Measurements from ENCODE around the gene CCND1.

The CCND1 gene

DNA sequence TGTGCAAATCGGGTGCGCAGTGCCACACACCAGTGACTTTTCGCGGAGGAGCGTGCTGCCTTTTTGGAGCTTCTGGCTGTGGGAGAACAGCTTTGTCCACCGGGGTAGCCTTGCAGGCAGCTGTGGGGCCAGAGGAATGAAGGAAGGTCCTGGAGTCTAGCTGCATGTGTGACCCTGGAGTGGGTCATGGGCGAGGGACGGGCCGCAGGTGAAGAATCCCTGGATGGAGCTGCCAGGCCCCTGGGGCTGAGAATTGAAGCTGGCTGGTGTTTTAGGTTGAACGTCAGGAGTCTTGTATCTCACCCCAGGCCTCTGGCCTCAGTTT, 8.6 kb downstream of the CCND1 start:
- Histone ChIP-seq H3K79me2 (ENCODE audit: control insufficient read depth, low read length) (no peaks in the 10 kb centered on the region), H4K20me1 (ENCODE audit: control insufficient read depth, insufficient read depth, low read depth, low read length) (no peaks in the 10 kb centered on the region), H3F3A (ENCODE audit: control insufficient read depth, insufficient read depth) (no peaks in the 10 kb centered on the region), H3K27ac (ENCODE audit: low read depth, low read length) (no peak overlapping the region), H3K4me3 (ENCODE audit: low read length) (no peak overlapping the region), H3K4me1 (ENCODE audit: control insufficient read depth, low read length) (no peaks in the 10 kb centered on the region), H3K27me3 (ENCODE audit: control insufficient read depth, low read length) (no peaks in the 10 kb centered on the region), H3K9me3 (ENCODE audit: control insufficient read depth, insufficient read depth, low read length) (no peaks in the 10 kb centered on the region), H3K36me3 (ENCODE audit: control insufficient read depth, low read length) (no peaks in the 10 kb centered on the region), H3K9me2 (replicated peaks; ENCODE audit: control insufficient read depth, low read length) (no peaks in the 10 kb centered on the region), H3K4me2 (ENCODE audit: low read length) (no peak overlapping the region)
- TF ChIP-seq CTCF (IDR thresholded peaks at IDR 0.05; ENCODE audit: low read depth, low read length, poor library complexity, severe bottlenecking) (no peak), EZH2phosphoT487 (IDR thresholded peaks at IDR 0.05; ENCODE audit: borderline replicate concordance, low read length) (no peak)

DNA sequence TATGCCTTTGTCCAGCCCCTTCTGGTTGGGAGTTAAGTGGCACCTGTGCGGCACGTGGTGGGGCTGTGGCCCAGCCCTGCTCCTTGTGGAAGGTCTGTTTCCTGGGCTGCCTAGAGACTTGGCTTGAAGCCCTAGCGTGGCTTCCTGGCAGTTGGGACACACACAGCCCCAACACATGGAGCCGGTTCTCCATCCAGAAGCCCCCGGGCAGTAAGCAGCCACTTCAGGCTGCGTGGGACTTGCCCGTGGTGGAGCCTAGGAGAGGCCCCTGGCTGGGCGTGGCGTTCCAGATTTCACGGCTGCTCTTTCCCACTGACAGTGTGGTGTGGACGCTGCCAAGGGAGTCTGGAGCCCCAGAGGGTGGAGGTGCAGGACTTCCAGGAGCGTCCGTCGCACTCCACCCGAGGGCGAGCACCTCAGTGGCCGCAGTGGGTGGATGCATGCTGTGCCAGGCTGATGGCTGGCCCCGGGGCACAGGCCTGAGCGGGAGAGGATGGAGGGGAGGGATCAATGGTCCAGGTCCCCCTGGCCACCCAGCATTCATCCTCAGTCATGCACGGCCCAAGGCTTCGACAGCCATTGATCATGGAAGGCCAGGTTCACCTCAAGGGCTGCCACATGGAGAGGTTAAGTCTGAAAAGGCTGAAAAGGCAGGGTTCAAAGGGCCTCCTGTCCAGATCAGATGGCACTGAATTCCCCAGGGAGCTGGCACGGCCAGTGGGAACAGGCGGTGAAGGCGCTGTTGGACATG, 9.3 kb downstream of the CCND1 start:
- Histone ChIP-seq H3K36me3 (ENCODE audit: control insufficient read depth, low read length) (no peaks in the 10 kb centered on the region), H3K4me1 (ENCODE audit: control insufficient read depth, low read length) (no peaks in the 10 kb centered on the region), H3K4me2 (ENCODE audit: low read length) (no peak overlapping the region)

GRCh38 chr11:69650832-69651344, 9.9 kb downstream of the CCND1 start:
- no peaks in the 10 kb centered on the region for H3K79me2 ChIP-seq (ENCODE audit: control insufficient read depth, low read length)
- H3K4me3 ChIP-seq (ENCODE audit: low read length): no peak overlapping the region
- H3K36me3 ChIP-seq (ENCODE audit: control insufficient read depth, low read length): no peaks in the 10 kb centered on the region
- no peaks in the 10 kb centered on the region for H3F3A ChIP-seq (ENCODE audit: control insufficient read depth, insufficient read depth)
- H3K27ac ChIP-seq (ENCODE audit: low read depth, low read length): no peak overlapping the region
- H4K20me1 ChIP-seq (ENCODE audit: control insufficient read depth, insufficient read depth, low read depth, low read length): no peaks in the 10 kb centered on the region
- H3K9me3 ChIP-seq (ENCODE audit: control insufficient read depth, insufficient read depth, low read length): no peaks in the 10 kb centered on the region
- H3K9me2 ChIP-seq (replicated peaks; ENCODE audit: control insufficient read depth, low read length): no peaks in the 10 kb centered on the region
- H3K4me1 ChIP-seq (ENCODE audit: control insufficient read depth, low read length): no peaks in the 10 kb centered on the region
- no peak overlapping the region for H3K4me2 ChIP-seq (ENCODE audit: low read length)
- H3K27me3 ChIP-seq (ENCODE audit: control insufficient read depth, low read length): no peaks in the 10 kb centered on the region
- no peak for TF ChIP-seq EZH2phosphoT487 (IDR thresholded peaks at IDR 0.05; ENCODE audit: borderline replicate concordance, low read length)
- no peak for TF ChIP-seq CTCF (IDR thresholded peaks at IDR 0.05; ENCODE audit: low read depth, low read length, poor library complexity, severe bottlenecking)

More for the DNA sequence above, 9.3 kb downstream of the CCND1 start:
- H3K79me2 ChIP-seq (ENCODE audit: control insufficient read depth, low read length): no peaks in the 10 kb centered on the region
- H3K27me3 ChIP-seq (ENCODE audit: control insufficient read depth, low read length): no peaks in the 10 kb centered on the region
- H3F3A ChIP-seq (ENCODE audit: control insufficient read depth, insufficient read depth): no peaks in the 10 kb centered on the region
- H3K9me2 ChIP-seq (replicated peaks; ENCODE audit: control insufficient read depth, low read length): no peaks in the 10 kb centered on the region
- no peaks in the 10 kb centered on the region for H4K20me1 ChIP-seq (ENCODE audit: control insufficient read depth, insufficient read depth, low read depth, low read length)
- no peak overlapping the region for H3K4me3 ChIP-seq (ENCODE audit: low read length)
- no peak for TF ChIP-seq EZH2phosphoT487 (IDR thresholded peaks at IDR 0.05; ENCODE audit: borderline replicate concordance, low read length)
- no peak for TF ChIP-seq CTCF (IDR thresholded peaks at IDR 0.05; ENCODE audit: low read depth, low read length, poor library complexity, severe bottlenecking)
- H3K9me3 ChIP-seq (ENCODE audit: control insufficient read depth, insufficient read depth, low read length): no peaks in the 10 kb centered on the region
- no peak overlapping the region for H3K27ac ChIP-seq (ENCODE audit: low read depth, low read length)

All from DOHH2 (cell line).